HEK293 (cell line): ENCODE results near the gene ATP5F1D.
A peak's percentile ranks its signal among the peaks of the same experiment; 100 is the strongest.

ENCODE experiments used
- GLI2 ChIP-seq: fragments of 450-650 bp; formaldehyde crosslinking; IDR thresholded peaks from 2 replicates; pipeline ENCODE4; 2017; ENCODE audit warnings: missing biosample characterization, missing genetic modification characterization, low read depth, borderline replicate concordance
- GLIS1 ChIP-seq: fragments of 450-650 bp; formaldehyde crosslinking; IDR thresholded peaks from 2 replicates; pipeline ENCODE4 v1.5.1; 2016; ENCODE audit warnings: missing biosample characterization, missing genetic modification characterization
- INSM2 ChIP-seq: fragments of 450-650 bp; formaldehyde crosslinking; IDR thresholded peaks from 2 replicates; pipeline ENCODE4 v1.5.1; 2016; ENCODE audit warnings: missing biosample characterization, missing genetic modification characterization
- KLF16 ChIP-seq: fragments of 450-650 bp; formaldehyde crosslinking; IDR thresholded peaks from 2 replicates; pipeline ENCODE4 v1.5.1; 2017; ENCODE audit warnings: missing biosample characterization, missing genetic modification characterization
- KLF7 ChIP-seq: fragments of 450-650 bp; formaldehyde crosslinking; IDR thresholded peaks from 2 replicates; pipeline ENCODE4 v1.5.1; 2016; ENCODE audit warnings: missing biosample characterization, missing genetic modification characterization, borderline replicate concordance
- PBX3 ChIP-seq: sonication (generic); formaldehyde crosslinking; IDR thresholded peaks from 2 replicates; pipeline ENCODE4 v1.8.1; 2022; ENCODE audit warnings: mild to moderate bottlenecking, moderate library complexity, missing genetic modification reagents
- SALL2 ChIP-seq: fragments of 450-650 bp; formaldehyde crosslinking; IDR thresholded peaks from 2 replicates; pipeline ENCODE4 v1.5.0; 2017; ENCODE audit warnings: missing biosample characterization, mild to moderate bottlenecking, missing genetic modification characterization, borderline replicate concordance
- TCF7L2 ChIP-seq: IDR thresholded peaks from 2 replicates; pipeline ENCODE4 v1.6.1; 2011; ENCODE audit warnings: low read depth, mild to moderate bottlenecking, inconsistent platforms, low read length, moderate library complexity, borderline replicate concordance
- TRIM28 ChIP-seq: IDR thresholded peaks from 2 replicates; pipeline ENCODE4 v1.6.1; 2011; ENCODE audit warnings: low read length, control low read depth, borderline replicate concordance
- ZBTB10 ChIP-seq: fragments of 450-650 bp; formaldehyde crosslinking; IDR thresholded peaks from 2 replicates; pipeline ENCODE4 v1.5.1; 2016; ENCODE audit warnings: missing biosample characterization, missing genetic modification characterization
- ZBTB11 ChIP-seq: fragments of 450-650 bp; formaldehyde crosslinking; conservative IDR thresholded peaks from 2 replicates; pipeline ENCODE4 v1.5.1; 2016; ENCODE audit warnings: low read depth, missing biosample characterization, missing genetic modification characterization
- ZFHX2 ChIP-seq: fragments of 450-650 bp; formaldehyde crosslinking; conservative IDR thresholded peaks from 2 replicates; pipeline ENCODE4 v1.5.1; 2016; ENCODE audit warnings: missing biosample characterization, missing genetic modification characterization
- ZIC2 ChIP-seq: fragments of 450-650 bp; formaldehyde crosslinking; IDR thresholded peaks from 2 replicates; pipeline ENCODE4 v1.5.1; 2016; ENCODE audit warnings: missing biosample characterization, missing genetic modification characterization
- ZNF140 ChIP-seq: fragments of 450-650 bp; formaldehyde crosslinking; IDR thresholded peaks from 2 replicates; pipeline ENCODE4 v1.5.1; 2016; ENCODE audit warnings: missing biosample characterization, missing genetic modification characterization
- ZNF146 ChIP-seq: fragments of 450-650 bp; formaldehyde crosslinking; IDR thresholded peaks from 2 replicates; pipeline ENCODE4 v1.5.1; 2016; ENCODE audit warnings: missing biosample characterization, missing genetic modification characterization
- ZNF174 ChIP-seq: fragments of 450-650 bp; formaldehyde crosslinking; IDR thresholded peaks from 2 replicates; pipeline ENCODE4 v1.5.0; 2017; ENCODE audit warnings: missing biosample characterization, mild to moderate bottlenecking, missing genetic modification characterization
- ZNF175 ChIP-seq: fragments of 450-650 bp; formaldehyde crosslinking; IDR thresholded peaks from 2 replicates; pipeline ENCODE4 v1.5.1; 2016; ENCODE audit warnings: missing biosample characterization, missing genetic modification characterization
- ZNF335 ChIP-seq: fragments of 450-650 bp; formaldehyde crosslinking; conservative IDR thresholded peaks from 2 replicates; pipeline ENCODE4 v1.5.1; 2016; ENCODE audit warnings: missing biosample characterization, missing genetic modification characterization
- ZNF404 ChIP-seq: fragments of 450-650 bp; formaldehyde crosslinking; IDR thresholded peaks from 2 replicates; pipeline ENCODE4 v1.5.1; 2017; ENCODE audit warnings: missing biosample characterization, missing genetic modification characterization
- ZNF514 ChIP-seq: fragments of 450-650 bp; formaldehyde crosslinking; IDR thresholded peaks from 2 replicates; pipeline ENCODE4 v1.5.1; 2016; ENCODE audit warnings: missing biosample characterization, missing genetic modification characterization
- ZNF518A ChIP-seq: fragments of 450-650 bp; formaldehyde crosslinking; conservative IDR thresholded peaks from 2 replicates; pipeline ENCODE4 v1.5.1; 2016; ENCODE audit warnings: low read depth, missing biosample characterization, missing genetic modification characterization
- ZNF555 ChIP-seq: fragments of 450-650 bp; formaldehyde crosslinking; conservative IDR thresholded peaks from 2 replicates; pipeline ENCODE4 v1.5.1; 2017; ENCODE audit warnings: missing biosample characterization, mild to moderate bottlenecking, missing genetic modification characterization, inconsistent platforms
- ZNF580 ChIP-seq: fragments of 450-650 bp; formaldehyde crosslinking; IDR thresholded peaks from 2 replicates; pipeline ENCODE4 v1.5.1; 2016; ENCODE audit warnings: missing biosample characterization, missing genetic modification characterization
- ZNF664 ChIP-seq: fragments of 450-650 bp; formaldehyde crosslinking; IDR thresholded peaks from 2 replicates; pipeline ENCODE4 v1.5.1; 2016; ENCODE audit warnings: missing biosample characterization, missing genetic modification characterization
- ZNF76 ChIP-seq: fragments of 450-650 bp; formaldehyde crosslinking; IDR thresholded peaks from 2 replicates; pipeline ENCODE4; 2016; ENCODE audit warnings: low read depth, missing biosample characterization, missing genetic modification characterization, borderline replicate concordance

The ATP5F1D gene

GRCh38 chr19:1237027-1237659 lies 4.4 kb upstream of the ATP5F1D start (continued):
- TF ChIP-seq ZNF580 (tag by site-specific recombination) = no peak
- no peak for TF ChIP-seq ZNF140
- TF ChIP-seq GLI2 = no peak
- peak; percentile 66; the same call in 1 of the 2 replicates for TF ChIP-seq ZNF76 (tag by site-specific recombination)
- no peak for TF ChIP-seq PBX3
- no peak for TF ChIP-seq ZNF514 (tag by site-specific recombination)
- peak; percentile 52 for TF ChIP-seq ZNF335 (tag by site-specific recombination)
- TF ChIP-seq ZNF555 (tag by site-specific recombination) = no peak
- TF ChIP-seq GLIS1 (tag by site-specific recombination) = peak; percentile 83
- TF ChIP-seq ZNF174 (tag by site-specific recombination) = no peak
- TF ChIP-seq ZNF518A (tag by site-specific recombination) = no peak
- TF ChIP-seq ZBTB10 (tag by site-specific recombination) = peak; percentile 84
- TF ChIP-seq SALL2 (tag by site-specific recombination) = no peak
- TF ChIP-seq KLF7 (tag by site-specific recombination) = 0 out of 2 replicates have a peak, but pooled peaks have one; percentile 41
- no peak for TF ChIP-seq ZNF146 (tag by site-specific recombination)
- no peak for TF ChIP-seq ZNF664 (tag by site-specific recombination)
- peak; percentile 70 for TF ChIP-seq ZIC2
- TF ChIP-seq ZBTB11 (tag by site-specific recombination) = no peak; the same call in 1 of the 2 replicates
- peak; percentile 63; the same call in 1 of the 2 replicates for TF ChIP-seq KLF16 (tag by site-specific recombination)
- no peak for TF ChIP-seq ZNF404 (tag by site-specific recombination)
- no peak for TF ChIP-seq TCF7L2
- TF ChIP-seq INSM2 (tag by site-specific recombination) = no peak
- TF ChIP-seq ZNF175 = no peak
- peak; percentile 83 for TF ChIP-seq ZFHX2
- no peak for TF ChIP-seq TRIM28
